ENCODE measurements around the gene CEP76.

The CEP76 gene

GRCh38 chr18:12656938-12657683 is 45.4 kb downstream of the CEP76 start:
- H3K4me3 ChIP-seq (ENCODE audit: low read length): peak overlapping the region; percentile 61
- H4K5ac ChIP-seq (ENCODE audit: low read length): no peak overlapping the region
- H2BK120ac ChIP-seq (ENCODE audit: low read depth, low read length): no peak overlapping the region
- H2AK5ac ChIP-seq (ENCODE audit: low read length): no peak overlapping the region
- peak overlapping the region; percentile 78 for H3K4me2 ChIP-seq (ENCODE audit: low read length)
- peak overlapping the region; percentile 45 for H3K23ac ChIP-seq (ENCODE audit: low read length)
- H2BK5ac ChIP-seq (ENCODE audit: low read length): no peak overlapping the region
- peak overlapping the region; percentile 87 for H3K56ac ChIP-seq (ENCODE audit: low read length)
- peak; percentile 15 for DNase-seq
- H2BK15ac ChIP-seq (replicated peaks; ENCODE audit: low read depth): no peak overlapping the region
- peak overlapping the region; percentile 56 for H3K4ac ChIP-seq (ENCODE audit: low read depth, low read length)
- H3K27ac ChIP-seq (ENCODE audit: low read depth, low read length): peak overlapping the region; percentile 8
- H3K79me1 ChIP-seq (ENCODE audit: low read length): no peaks in the 10 kb centered on the region
- no peaks in the 10 kb centered on the region for H3K79me2 ChIP-seq (ENCODE audit: control insufficient read depth, insufficient read depth, low read length)
- H3K4me1 ChIP-seq (ENCODE audit: control insufficient read depth, low read depth, low read length): no peaks in the 10 kb centered on the region
- peak overlapping the region; percentile 83 for H3K18ac ChIP-seq (ENCODE audit: low read length)
- peak overlapping the region; percentile 78 for H3K9ac ChIP-seq (ENCODE audit: low read length)
- no CpG with 5 or more reads among the region's 89 CpGs for WGBS (ENCODE audit: extremely low coverage, insufficient coverage, low lambda C conversion rate)
- H3K27me3 ChIP-seq (ENCODE audit: insufficient read depth, low read length, poor library complexity): no peaks in the 10 kb centered on the region
- no peak overlapping the region for H4K8ac ChIP-seq (ENCODE audit: low read depth, low read length)
- no peaks in the 10 kb centered on the region for H3K36me3 ChIP-seq (ENCODE audit: control insufficient read depth, insufficient read depth, low read length)

- no peak overlapping the region for H3K27ac ChIP-seq (ENCODE audit: low read depth, low read length)
- H4K5ac ChIP-seq (ENCODE audit: low read length): no peak overlapping the region
- H2BK120ac ChIP-seq (ENCODE audit: low read depth, low read length): no peak overlapping the region
- no peaks in the 10 kb centered on the region for H3K4me1 ChIP-seq (ENCODE audit: control insufficient read depth, low read depth, low read length)
- H3K27me3 ChIP-seq (ENCODE audit: insufficient read depth, low read length, poor library complexity): no peaks in the 10 kb centered on the region
- no peaks in the 10 kb centered on the region for H3K36me3 ChIP-seq (ENCODE audit: control insufficient read depth, insufficient read depth, low read length)
- peak overlapping the region; percentile 78 for H3K4me2 ChIP-seq (ENCODE audit: low read length)
- H3K23ac ChIP-seq (ENCODE audit: low read length): no peak overlapping the region
- no peak overlapping the region for H2BK5ac ChIP-seq (ENCODE audit: low read length)
- no peak overlapping the region for H2AK5ac ChIP-seq (ENCODE audit: low read length)
- H3K79me1 ChIP-seq (ENCODE audit: low read length): no peaks in the 10 kb centered on the region
- no peak overlapping the region for H3K4ac ChIP-seq (ENCODE audit: low read depth, low read length)
- no peak overlapping the region for H3K18ac ChIP-seq (ENCODE audit: low read length)
- WGBS (ENCODE audit: extremely low coverage, insufficient coverage, low lambda C conversion rate): no CpG with 5 or more reads among the region's 3 CpGs
- peak overlapping the region; percentile 87 for H3K56ac ChIP-seq (ENCODE audit: low read length)
- no peak overlapping the region for H4K8ac ChIP-seq (ENCODE audit: low read depth, low read length)
- no peak for DNase-seq
- peak overlapping the region; percentile 78 for H3K9ac ChIP-seq (ENCODE audit: low read length)
- H3K4me3 ChIP-seq (ENCODE audit: low read length): peak overlapping the region; percentile 61
- no peaks in the 10 kb centered on the region for H3K79me2 ChIP-seq (ENCODE audit: control insufficient read depth, insufficient read depth, low read length)
- H2BK15ac ChIP-seq (replicated peaks; ENCODE audit: low read depth): no peak overlapping the region
These were observed 46.0 kb downstream of the CEP76 start for GRCh38 chr18:12656605-12656937.

GRCh38 chr18:12654971-12655370 is 47.6 kb downstream of the CEP76 start:
- Histone ChIP-seq H3K23ac (ENCODE audit: low read length) (no peak overlapping the region), H3K4ac (ENCODE audit: low read depth, low read length) (no peak overlapping the region), H3K9ac (ENCODE audit: low read length) (no peak overlapping the region), H3K4me1 (ENCODE audit: control insufficient read depth, low read depth, low read length) (no peaks in the 10 kb centered on the region), H2BK5ac (ENCODE audit: low read length) (no peak overlapping the region), H2AK5ac (ENCODE audit: low read length) (no peak overlapping the region), H3K4me3 (ENCODE audit: low read length) (no peak overlapping the region), H2BK15ac (replicated peaks; ENCODE audit: low read depth) (no peak overlapping the region), H3K79me1 (ENCODE audit: low read length) (no peaks in the 10 kb centered on the region), H3K36me3 (ENCODE audit: control insufficient read depth, insufficient read depth, low read length) (no peaks in the 10 kb centered on the region), H3K18ac (ENCODE audit: low read length) (no peak overlapping the region), H3K79me2 (ENCODE audit: control insufficient read depth, insufficient read depth, low read length) (no peaks in the 10 kb centered on the region), H3K56ac (ENCODE audit: low read length) (no peak overlapping the region), H3K27ac (ENCODE audit: low read depth, low read length) (no peak overlapping the region), H3K27me3 (ENCODE audit: insufficient read depth, low read length, poor library complexity) (no peaks in the 10 kb centered on the region), H4K5ac (ENCODE audit: low read length) (no peak overlapping the region), H2BK120ac (ENCODE audit: low read depth, low read length) (no peak overlapping the region), H4K8ac (ENCODE audit: low read depth, low read length) (no peak overlapping the region), H3K4me2 (ENCODE audit: low read length) (no peak overlapping the region)
- DNase-seq: no peak
- no CpG with 5 or more reads among the region's 1 CpG for WGBS (ENCODE audit: extremely low coverage, insufficient coverage, low lambda C conversion rate)

GRCh38 chr18:12652861-12653401 is 49.6 kb downstream of the CEP76 start:
- Histone ChIP-seq H4K8ac (ENCODE audit: low read depth, low read length) (no peak overlapping the region), H3K36me3 (ENCODE audit: control insufficient read depth, insufficient read depth, low read length) (no peaks in the 10 kb centered on the region), H3K18ac (ENCODE audit: low read length) (no peak overlapping the region), H3K9ac (ENCODE audit: low read length) (no peak overlapping the region), H2BK5ac (ENCODE audit: low read length) (no peak overlapping the region), H3K4me2 (ENCODE audit: low read length) (no peak overlapping the region), H3K79me2 (ENCODE audit: control insufficient read depth, insufficient read depth, low read length) (no peaks in the 10 kb centered on the region), H3K79me1 (ENCODE audit: low read length) (no peaks in the 10 kb centered on the region), H2BK120ac (ENCODE audit: low read depth, low read length) (no peak overlapping the region), H3K4me1 (ENCODE audit: control insufficient read depth, low read depth, low read length) (no peaks in the 10 kb centered on the region), H3K23ac (ENCODE audit: low read length) (no peak overlapping the region), H2BK15ac (replicated peaks; ENCODE audit: low read depth) (no peak overlapping the region), H3K4ac (ENCODE audit: low read depth, low read length) (no peak overlapping the region), H3K56ac (ENCODE audit: low read length) (no peak overlapping the region), H3K27me3 (ENCODE audit: insufficient read depth, low read length, poor library complexity) (no peaks in the 10 kb centered on the region), H4K5ac (ENCODE audit: low read length) (no peak overlapping the region), H3K27ac (ENCODE audit: low read depth, low read length) (no peak overlapping the region), H2AK5ac (ENCODE audit: low read length) (no peak overlapping the region), H3K4me3 (ENCODE audit: low read length) (no peak overlapping the region)
- DNase-seq: no peak
- no CpG with 5 or more reads among the region's 3 CpGs for WGBS (ENCODE audit: extremely low coverage, insufficient coverage, low lambda C conversion rate)

GRCh38 chr18:12651651-12652050 is 50.9 kb downstream of the CEP76 start:
- H3K23ac ChIP-seq (ENCODE audit: low read length): no peak overlapping the region
- no peak overlapping the region for H3K4me3 ChIP-seq (ENCODE audit: low read length)
- no peak overlapping the region for H3K4me2 ChIP-seq (ENCODE audit: low read length)
- no peaks in the 10 kb centered on the region for H3K79me1 ChIP-seq (ENCODE audit: low read length)
- H2BK5ac ChIP-seq (ENCODE audit: low read length): no peak overlapping the region
- H4K8ac ChIP-seq (ENCODE audit: low read depth, low read length): no peak overlapping the region
- no peak for DNase-seq
- no peaks in the 10 kb centered on the region for H3K27me3 ChIP-seq (ENCODE audit: insufficient read depth, low read length, poor library complexity)
- no peak overlapping the region for H2BK120ac ChIP-seq (ENCODE audit: low read depth, low read length)
- H3K4ac ChIP-seq (ENCODE audit: low read depth, low read length): no peak overlapping the region
- H3K18ac ChIP-seq (ENCODE audit: low read length): no peak overlapping the region
- no peak overlapping the region for H4K5ac ChIP-seq (ENCODE audit: low read length)
- H3K27ac ChIP-seq (ENCODE audit: low read depth, low read length): no peak overlapping the region
- peaks cover 1% of the 10 kb centered on the region for H3K79me2 ChIP-seq (ENCODE audit: control insufficient read depth, insufficient read depth, low read length)
- H2AK5ac ChIP-seq (ENCODE audit: low read length): no peak overlapping the region
- H2BK15ac ChIP-seq (replicated peaks; ENCODE audit: low read depth): no peak overlapping the region
- H3K4me1 ChIP-seq (ENCODE audit: control insufficient read depth, low read depth, low read length): no peaks in the 10 kb centered on the region
- no peak overlapping the region for H3K9ac ChIP-seq (ENCODE audit: low read length)
- no peaks in the 10 kb centered on the region for H3K36me3 ChIP-seq (ENCODE audit: control insufficient read depth, insufficient read depth, low read length)
- WGBS (ENCODE audit: extremely low coverage, insufficient coverage, low lambda C conversion rate): 100% methylated on average over 2 of the region's 4 CpGs
- H3K56ac ChIP-seq (ENCODE audit: low read length): no peak overlapping the region

- Histone ChIP-seq H3K27ac (ENCODE audit: low read depth, low read length) (no peak overlapping the region), H3K23ac (ENCODE audit: low read length) (no peak overlapping the region)
These were observed 54.8 kb downstream of the CEP76 start for GRCh38 chr18:12647773-12648172.

More at GRCh38 chr18:12647773-12648172, 54.8 kb downstream of the CEP76 start:
- Histone ChIP-seq H3K4me2 (ENCODE audit: low read length) (no peak overlapping the region), H3K27me3 (ENCODE audit: insufficient read depth, low read length, poor library complexity) (no peaks in the 10 kb centered on the region), H3K36me3 (ENCODE audit: control insufficient read depth, insufficient read depth, low read length) (no peaks in the 10 kb centered on the region), H2BK5ac (ENCODE audit: low read length) (no peak overlapping the region), H3K56ac (ENCODE audit: low read length) (no peak overlapping the region), H4K8ac (ENCODE audit: low read depth, low read length) (no peak overlapping the region), H4K5ac (ENCODE audit: low read length) (no peak overlapping the region), H3K4ac (ENCODE audit: low read depth, low read length) (no peak overlapping the region), H3K79me2 (ENCODE audit: control insufficient read depth, insufficient read depth, low read length) (peaks cover 1% of the 10 kb centered on the region), H3K79me1 (ENCODE audit: low read length) (no peaks in the 10 kb centered on the region), H2BK120ac (ENCODE audit: low read depth, low read length) (no peak overlapping the region), H2AK5ac (ENCODE audit: low read length) (no peak overlapping the region), H3K18ac (ENCODE audit: low read length) (no peak overlapping the region), H3K9ac (ENCODE audit: low read length) (no peak overlapping the region), H3K4me3 (ENCODE audit: low read length) (no peak overlapping the region), H3K4me1 (ENCODE audit: control insufficient read depth, low read depth, low read length) (peaks cover 3% of the 10 kb centered on the region), H2BK15ac (replicated peaks; ENCODE audit: low read depth) (no peak overlapping the region)
- no peak for DNase-seq
- no CpG with 5 or more reads among the region's 3 CpGs for WGBS (ENCODE audit: extremely low coverage, insufficient coverage, low lambda C conversion rate)
